ENCODE results near the gene PLEK. TPM values are rescaled to one million over a fixed set of nuclear protein-coding genes. Genes with fewer than 3 reads are reported as not detected.
"Not testable (repeated sequence)": the region's sequence is repeated elsewhere in the genome, so short reads cannot be mapped to it uniquely, and the experiment has no call there.

Gene PLEK
- total RNA-seq, 4 donors from 2014 or later: 1.3 to 3.0 (median 2.2) TPM

GRCh38 chr2:68435615-68436014 is 70.5 kb downstream of the PLEK start:
- TF ChIP-seq CTCF (IDR thresholded peaks at IDR 0.05): no peak
- no peak overlapping the region for H3K4me3 ChIP-seq (ENCODE audit: low read depth, poor library complexity, severe bottlenecking)
- intact Hi-C loops (cut with DNase I; ENCODE audit: low total_unique reads): loop anchor here (10.0 kb wide), 1 partner anchor 321 kb away; no protein-coding TSS in a partner anchor
- no peak for DNase-seq (ENCODE audit: low spot score in 2 of 2)

GRCh38 chr2:68436270-68436669 is 71.2 kb downstream of the PLEK start:
- intact Hi-C loops (cut with DNase I; ENCODE audit: low total_unique reads): loop anchor here (10.0 kb wide), 1 partner anchor 321 kb away; no protein-coding TSS in a partner anchor
- 16 to 38% methylated on average over 4 of the region's 4 CpGs for WGBS, 2 donors
- H3K4me3 ChIP-seq (ENCODE audit: low read depth, poor library complexity, severe bottlenecking): no peak overlapping the region
- TF ChIP-seq POLR2A (IDR thresholded peaks at IDR 0.05): no peak
- no peak for TF ChIP-seq CTCF (IDR thresholded peaks at IDR 0.05)
- no peak for DNase-seq (ENCODE audit: low spot score in 2 of 2)

- no peak for DNase-seq (ENCODE audit: low spot score in 2 of 2)
- intact Hi-C loops (cut with DNase I; ENCODE audit: low total_unique reads): loop anchor here (10.0 kb wide), 1 partner anchor 324 kb away; no protein-coding TSS in a partner anchor
- 71 to 78% methylated on average over 7 of the region's 7 CpGs for WGBS, 2 donors
- TF ChIP-seq POLR2A (IDR thresholded peaks at IDR 0.05) (no peak), CTCF (IDR thresholded peaks at IDR 0.05) (no peak)
- H3K4me3 ChIP-seq (ENCODE audit: low read depth, poor library complexity, severe bottlenecking): no peak overlapping the region
Observed at GRCh38 chr2:68438455-68439303, 73.6 kb downstream of the PLEK start.

GRCh38 chr2:68441179-68441993 is 76.3 kb downstream of the PLEK start:
- H3K4me3 ChIP-seq (ENCODE audit: low read depth, poor library complexity, severe bottlenecking): no peak overlapping the region
- DNase-seq (ENCODE audit: low spot score in 2 of 2): peak; percentile 81 to 92
- WGBS, 2 donors: 44% methylated on average over 6 of the region's 6 CpGs
- intact Hi-C loops (cut with DNase I; ENCODE audit: low total_unique reads): loop anchor here (5.0 kb wide), 1 partner anchor 79 kb away; no protein-coding TSS in a partner anchor
- TF ChIP-seq CTCF (IDR thresholded peaks at IDR 0.05) (peak in 1 of 3 donors; percentile 75), POLR2A (IDR thresholded peaks at IDR 0.05) (no peak)

GRCh38 chr2:68441994-68442322 is 76.9 kb downstream of the PLEK start:
- no peak overlapping the region for H3K4me3 ChIP-seq (ENCODE audit: low read depth, poor library complexity, severe bottlenecking)
- no peak for DNase-seq (ENCODE audit: low spot score in 2 of 2)
- intact Hi-C loops (cut with DNase I; ENCODE audit: low total_unique reads): loop anchor here (5.0 kb wide), 1 partner anchor 80 kb away; no protein-coding TSS in a partner anchor
- WGBS, 2 donors: 88 to 89% methylated on average over 2 of the region's 2 CpGs
- TF ChIP-seq POLR2A (IDR thresholded peaks at IDR 0.05) (no peak), CTCF (IDR thresholded peaks at IDR 0.05) (no peak)

- H3K4me3 ChIP-seq (ENCODE audit: low read depth, poor library complexity, severe bottlenecking); intact Hi-C loops (cut with DNase I; ENCODE audit: low total_unique reads); DNase-seq (ENCODE audit: low spot score in 2 of 2): not testable (repeated sequence)
- WGBS, 2 donors: 75 to 86% methylated on average over 3 of the region's 3 CpGs
Observed at GRCh38 chr2:68446425-68446824, 81.3 kb downstream of the PLEK start.
